ENCODE measurements around the gene MRFAP1L1.

The MRFAP1L1 gene

DNA sequence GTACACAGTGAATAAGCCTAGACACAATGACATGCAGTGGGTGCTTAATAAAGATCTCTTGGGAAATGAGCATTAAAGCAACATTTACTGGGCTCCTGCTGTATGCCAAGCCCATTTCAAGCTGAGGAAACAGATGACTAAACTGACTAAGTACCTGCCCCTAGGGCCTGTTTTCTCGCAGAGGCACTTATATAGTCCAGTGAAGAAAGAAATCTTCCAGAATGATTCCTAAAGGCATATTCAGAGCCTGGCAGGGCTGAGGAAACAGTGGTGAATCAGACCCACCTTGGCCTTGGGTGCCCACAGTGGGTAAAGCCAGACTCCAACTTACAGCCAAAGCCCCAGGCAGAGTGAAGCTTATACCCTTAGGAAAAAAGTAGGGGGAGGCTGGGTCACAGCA lies 38.0 kb downstream of the MRFAP1L1 start:
- no peak overlapping the region for H3K27ac ChIP-seq
- peaks cover 17% of the 10 kb centered on the region for H3K4me1 ChIP-seq (ENCODE audit: low read depth, poor library complexity, severe bottlenecking)
- no peak overlapping the region for H3K9ac ChIP-seq
- H3K27me3 ChIP-seq (ENCODE audit: insufficient read depth, low read depth): no peaks in the 10 kb centered on the region
- no peaks in the 10 kb centered on the region for H3K36me3 ChIP-seq (ENCODE audit: insufficient read depth)
- no peaks in the 10 kb centered on the region; the same call in 1 of the 2 replicates for H4K20me1 ChIP-seq (ENCODE audit: insufficient read depth)
- TF ChIP-seq, protein P1, sequence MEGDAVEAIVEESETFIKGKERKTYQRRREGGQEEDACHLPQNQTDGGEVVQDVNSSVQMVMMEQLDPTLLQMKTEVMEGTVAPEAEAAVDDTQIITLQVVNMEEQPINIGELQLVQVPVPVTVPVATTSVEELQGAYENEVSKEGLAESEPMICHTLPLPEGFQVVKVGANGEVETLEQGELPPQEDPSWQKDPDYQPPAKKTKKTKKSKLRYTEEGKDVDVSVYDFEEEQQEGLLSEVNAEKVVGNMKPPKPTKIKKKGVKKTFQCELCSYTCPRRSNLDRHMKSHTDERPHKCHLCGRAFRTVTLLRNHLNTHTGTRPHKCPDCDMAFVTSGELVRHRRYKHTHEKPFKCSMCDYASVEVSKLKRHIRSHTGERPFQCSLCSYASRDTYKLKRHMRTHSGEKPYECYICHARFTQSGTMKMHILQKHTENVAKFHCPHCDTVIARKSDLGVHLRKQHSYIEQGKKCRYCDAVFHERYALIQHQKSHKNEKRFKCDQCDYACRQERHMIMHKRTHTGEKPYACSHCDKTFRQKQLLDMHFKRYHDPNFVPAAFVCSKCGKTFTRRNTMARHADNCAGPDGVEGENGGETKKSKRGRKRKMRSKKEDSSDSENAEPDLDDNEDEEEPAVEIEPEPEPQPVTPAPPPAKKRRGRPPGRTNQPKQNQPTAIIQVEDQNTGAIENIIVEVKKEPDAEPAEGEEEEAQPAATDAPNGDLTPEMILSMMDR (conservative IDR thresholded peaks at IDR 0.05; ENCODE audit: low read depth, low read length): no peak
- H2AFZ ChIP-seq (ENCODE audit: low read depth): no peak overlapping the region
- peaks cover 18% of the 10 kb centered on the region for H3K79me2 ChIP-seq (ENCODE audit: insufficient read depth, low read depth)
- H3K4me2 ChIP-seq: no peak overlapping the region
- no peak overlapping the region for H3K4me3 ChIP-seq (IDR thresholded peaks at IDR 0.05; ENCODE audit: insufficient read depth, low read depth, low read length)

DNA sequence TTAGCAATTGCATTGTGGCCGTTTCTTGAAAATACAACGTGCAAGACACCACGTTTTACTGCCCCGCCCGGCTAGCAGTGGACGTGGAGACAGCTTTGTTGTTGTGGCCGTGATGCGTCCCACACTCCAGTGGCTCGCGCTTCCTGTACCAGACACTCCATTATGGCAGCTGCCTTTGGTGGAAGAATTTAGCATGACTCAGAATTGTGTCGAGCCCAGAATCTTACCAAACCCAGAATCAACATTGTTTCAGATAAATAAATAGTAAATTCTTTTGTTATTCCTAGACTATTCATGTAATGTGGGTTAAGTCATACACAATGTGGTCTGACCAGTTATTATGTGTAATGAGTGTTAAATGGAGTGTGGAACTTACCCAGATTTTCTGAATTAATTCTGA lies 41.3 kb downstream of the MRFAP1L1 start:
- TF ChIP-seq, protein P1 (conservative IDR thresholded peaks at IDR 0.05; ENCODE audit: low read depth, low read length): no peak
- H3K9ac ChIP-seq: no peak overlapping the region
- no peaks in the 10 kb centered on the region for H3K27me3 ChIP-seq (ENCODE audit: insufficient read depth, low read depth)
- no peak overlapping the region for H3K27ac ChIP-seq
- no peak overlapping the region for H3K4me2 ChIP-seq
- no peaks in the 10 kb centered on the region for H3K79me2 ChIP-seq (ENCODE audit: insufficient read depth, low read depth)
- no peak overlapping the region for H2AFZ ChIP-seq (ENCODE audit: low read depth)
- no peaks in the 10 kb centered on the region for H3K36me3 ChIP-seq (ENCODE audit: insufficient read depth)
- H3K4me3 ChIP-seq (IDR thresholded peaks at IDR 0.05; ENCODE audit: insufficient read depth, low read depth, low read length): no peak overlapping the region
- H3K4me1 ChIP-seq (ENCODE audit: low read depth, poor library complexity, severe bottlenecking): no peaks in the 10 kb centered on the region
- H4K20me1 ChIP-seq (ENCODE audit: insufficient read depth): no peaks in the 10 kb centered on the region

DNA sequence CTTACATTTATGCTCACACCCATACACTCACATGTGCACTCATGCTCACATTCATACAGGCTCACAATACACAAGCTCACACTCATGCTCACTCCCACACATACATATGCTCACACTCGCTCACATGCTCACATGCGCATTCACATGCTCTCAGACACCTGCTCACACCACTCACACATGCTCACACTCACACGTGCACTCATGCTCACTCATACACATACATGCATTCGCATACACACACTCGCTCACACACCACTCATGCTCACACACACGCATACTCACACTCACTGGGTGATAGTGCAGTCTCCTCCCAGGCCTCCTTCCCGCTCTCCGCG lies 44.4 kb downstream of the MRFAP1L1 start:
- no peaks in the 10 kb centered on the region for H3K27me3 ChIP-seq (ENCODE audit: insufficient read depth, low read depth)
- TF ChIP-seq, protein P1 (conservative IDR thresholded peaks at IDR 0.05; ENCODE audit: low read depth, low read length): no peak
- H3K79me2 ChIP-seq (ENCODE audit: insufficient read depth, low read depth): no peaks in the 10 kb centered on the region
- no peaks in the 10 kb centered on the region for H3K4me1 ChIP-seq (ENCODE audit: low read depth, poor library complexity, severe bottlenecking)
- H3K4me3 ChIP-seq (IDR thresholded peaks at IDR 0.05; ENCODE audit: insufficient read depth, low read depth, low read length): no peak overlapping the region
- no peaks in the 10 kb centered on the region for H4K20me1 ChIP-seq (ENCODE audit: insufficient read depth)
- H2AFZ ChIP-seq (ENCODE audit: low read depth): no peak overlapping the region
- no peak overlapping the region for H3K4me2 ChIP-seq
- H3K27ac ChIP-seq: no peak overlapping the region
- no peak overlapping the region for H3K9ac ChIP-seq
- H3K36me3 ChIP-seq (ENCODE audit: insufficient read depth): no peaks in the 10 kb centered on the region

DNA sequence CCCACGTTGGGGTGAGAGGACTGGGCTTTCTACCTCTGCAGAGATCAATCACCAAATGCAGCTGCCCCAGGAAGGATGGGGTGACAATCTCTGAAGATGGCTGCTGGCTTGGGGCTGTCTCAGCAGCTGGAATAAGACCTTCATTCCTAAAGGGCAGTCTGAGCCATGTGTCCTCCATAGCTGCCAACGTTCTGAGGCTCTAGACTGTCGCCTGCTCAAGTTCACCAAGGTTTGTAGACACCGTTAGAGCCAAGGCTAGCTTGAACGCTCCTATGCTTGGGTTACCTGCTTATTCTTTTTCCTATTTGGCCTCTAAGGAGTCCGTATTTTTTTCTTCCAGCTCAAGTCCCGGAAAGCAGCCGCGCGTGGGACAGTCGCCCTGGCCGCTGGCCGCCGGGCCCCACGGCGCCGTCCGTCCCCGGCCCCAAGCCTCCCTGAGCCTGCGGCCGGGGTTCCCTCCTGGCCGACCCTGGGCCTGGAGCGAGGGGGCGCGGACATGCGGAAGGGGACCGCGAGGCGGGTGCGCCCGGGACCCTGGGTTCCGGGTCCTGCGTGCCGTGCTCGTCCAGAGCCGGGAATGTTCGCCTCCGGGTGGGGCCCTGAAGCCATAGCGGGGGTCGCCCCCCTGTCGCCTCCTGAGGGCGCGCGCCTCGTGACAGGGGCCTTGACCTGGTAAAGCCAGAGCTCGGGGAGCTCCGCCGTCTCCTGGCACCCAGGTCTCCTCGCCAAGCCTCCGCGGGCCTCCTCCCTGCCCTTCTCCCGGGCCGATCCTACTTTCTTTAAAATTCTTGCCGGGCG lies 45.9 kb downstream of the MRFAP1L1 start:
- H3K79me2 ChIP-seq (ENCODE audit: insufficient read depth, low read depth): no peaks in the 10 kb centered on the region
- no peaks in the 10 kb centered on the region for H3K27me3 ChIP-seq (ENCODE audit: insufficient read depth, low read depth)
- H3K36me3 ChIP-seq (ENCODE audit: insufficient read depth): no peaks in the 10 kb centered on the region
- H3K27ac ChIP-seq: no peak overlapping the region
- H3K4me3 ChIP-seq (IDR thresholded peaks at IDR 0.05; ENCODE audit: insufficient read depth, low read depth, low read length): no peak overlapping the region
- no peak overlapping the region for H3K4me2 ChIP-seq
- no peak overlapping the region for H2AFZ ChIP-seq (ENCODE audit: low read depth)
- TF ChIP-seq, protein P1 (conservative IDR thresholded peaks at IDR 0.05; ENCODE audit: low read depth, low read length): no peak
- no peak overlapping the region for H3K9ac ChIP-seq
- H3K4me1 ChIP-seq (ENCODE audit: low read depth, poor library complexity, severe bottlenecking): no peaks in the 10 kb centered on the region
- no peaks in the 10 kb centered on the region for H4K20me1 ChIP-seq (ENCODE audit: insufficient read depth)
